ENCODE measurements around the gene PNISR. TPM values are rescaled to one million over a fixed set of nuclear protein-coding genes. Genes with fewer than 3 reads are reported as not detected.

PNISR gene
- total and polyA plus RNA-seq, 4 donors: 9.8 to 88.7 (median 48.3) TPM

DNA sequence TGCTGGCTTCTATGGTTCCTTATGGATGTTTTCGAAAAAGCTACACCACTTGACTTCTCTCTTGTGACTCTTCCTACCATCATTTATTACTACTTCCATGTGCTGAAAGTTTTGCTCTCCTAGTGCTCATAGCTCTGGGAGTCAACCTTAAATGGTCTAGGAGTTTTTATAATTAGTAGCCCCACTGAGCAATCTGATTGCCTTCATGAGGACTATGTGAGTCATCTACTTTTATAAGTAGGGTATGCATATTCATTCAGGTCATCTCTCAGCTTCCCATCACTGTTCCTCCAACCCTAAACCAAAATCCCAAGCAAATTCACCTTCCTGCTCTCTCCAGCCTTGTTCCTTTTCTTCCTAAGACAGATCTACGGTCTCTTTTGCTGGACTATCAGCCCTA lies 58.3 kb downstream of the PNISR start:
- no peak for DNase-seq (ENCODE audit: low spot score)
- H3K27me3 ChIP-seq (ENCODE audit: control insufficient read depth in 4 of 4, insufficient read depth in 4 of 4, low read length in 3 of 4): no peaks in the 10 kb centered on the region
- H3K9ac ChIP-seq (ENCODE audit: low read depth in 1 of 2, low read length in 2 of 2): no peak overlapping the region
- H3K4me3 ChIP-seq (ENCODE audit: low read depth in 1 of 3, low read length in 3 of 3): no peak overlapping the region
- H3K36me3 ChIP-seq (ENCODE audit: control insufficient read depth in 4 of 4, insufficient read depth in 3 of 4, low read depth in 1 of 4, low read length in 3 of 4): no peaks in the 10 kb centered on the region
- TF ChIP-seq GABPA (IDR thresholded peaks at IDR 0.05 in 1 of 2, conservative IDR thresholded peaks at IDR 0.05 in 1 of 2): no peak
- TF ChIP-seq, protein P1, sequence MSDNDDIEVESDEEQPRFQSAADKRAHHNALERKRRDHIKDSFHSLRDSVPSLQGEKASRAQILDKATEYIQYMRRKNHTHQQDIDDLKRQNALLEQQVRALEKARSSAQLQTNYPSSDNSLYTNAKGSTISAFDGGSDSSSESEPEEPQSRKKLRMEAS (IDR thresholded peaks at IDR 0.05): no peak
- TF ChIP-seq, protein P2, sequence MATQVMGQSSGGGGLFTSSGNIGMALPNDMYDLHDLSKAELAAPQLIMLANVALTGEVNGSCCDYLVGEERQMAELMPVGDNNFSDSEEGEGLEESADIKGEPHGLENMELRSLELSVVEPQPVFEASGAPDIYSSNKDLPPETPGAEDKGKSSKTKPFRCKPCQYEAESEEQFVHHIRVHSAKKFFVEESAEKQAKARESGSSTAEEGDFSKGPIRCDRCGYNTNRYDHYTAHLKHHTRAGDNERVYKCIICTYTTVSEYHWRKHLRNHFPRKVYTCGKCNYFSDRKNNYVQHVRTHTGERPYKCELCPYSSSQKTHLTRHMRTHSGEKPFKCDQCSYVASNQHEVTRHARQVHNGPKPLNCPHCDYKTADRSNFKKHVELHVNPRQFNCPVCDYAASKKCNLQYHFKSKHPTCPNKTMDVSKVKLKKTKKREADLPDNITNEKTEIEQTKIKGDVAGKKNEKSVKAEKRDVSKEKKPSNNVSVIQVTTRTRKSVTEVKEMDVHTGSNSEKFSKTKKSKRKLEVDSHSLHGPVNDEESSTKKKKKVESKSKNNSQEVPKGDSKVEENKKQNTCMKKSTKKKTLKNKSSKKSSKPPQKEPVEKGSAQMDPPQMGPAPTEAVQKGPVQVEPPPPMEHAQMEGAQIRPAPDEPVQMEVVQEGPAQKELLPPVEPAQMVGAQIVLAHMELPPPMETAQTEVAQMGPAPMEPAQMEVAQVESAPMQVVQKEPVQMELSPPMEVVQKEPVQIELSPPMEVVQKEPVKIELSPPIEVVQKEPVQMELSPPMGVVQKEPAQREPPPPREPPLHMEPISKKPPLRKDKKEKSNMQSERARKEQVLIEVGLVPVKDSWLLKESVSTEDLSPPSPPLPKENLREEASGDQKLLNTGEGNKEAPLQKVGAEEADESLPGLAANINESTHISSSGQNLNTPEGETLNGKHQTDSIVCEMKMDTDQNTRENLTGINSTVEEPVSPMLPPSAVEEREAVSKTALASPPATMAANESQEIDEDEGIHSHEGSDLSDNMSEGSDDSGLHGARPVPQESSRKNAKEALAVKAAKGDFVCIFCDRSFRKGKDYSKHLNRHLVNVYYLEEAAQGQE (IDR thresholded peaks at IDR 0.05): no peak
- TF ChIP-seq YY1 (IDR thresholded peaks at IDR 0.05): no peak
- TF ChIP-seq, protein P3, sequence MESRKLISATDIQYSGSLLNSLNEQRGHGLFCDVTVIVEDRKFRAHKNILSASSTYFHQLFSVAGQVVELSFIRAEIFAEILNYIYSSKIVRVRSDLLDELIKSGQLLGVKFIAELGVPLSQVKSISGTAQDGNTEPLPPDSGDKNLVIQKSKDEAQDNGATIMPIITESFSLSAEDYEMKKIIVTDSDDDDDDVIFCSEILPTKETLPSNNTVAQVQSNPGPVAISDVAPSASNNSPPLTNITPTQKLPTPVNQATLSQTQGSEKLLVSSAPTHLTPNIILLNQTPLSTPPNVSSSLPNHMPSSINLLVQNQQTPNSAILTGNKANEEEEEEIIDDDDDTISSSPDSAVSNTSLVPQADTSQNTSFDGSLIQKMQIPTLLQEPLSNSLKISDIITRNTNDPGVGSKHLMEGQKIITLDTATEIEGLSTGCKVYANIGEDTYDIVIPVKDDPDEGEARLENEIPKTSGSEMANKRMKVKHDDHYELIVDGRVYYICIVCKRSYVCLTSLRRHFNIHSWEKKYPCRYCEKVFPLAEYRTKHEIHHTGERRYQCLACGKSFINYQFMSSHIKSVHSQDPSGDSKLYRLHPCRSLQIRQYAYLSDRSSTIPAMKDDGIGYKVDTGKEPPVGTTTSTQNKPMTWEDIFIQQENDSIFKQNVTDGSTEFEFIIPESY (IDR thresholded peaks at IDR 0.05): no peak
- WGBS: 98% methylated on average over 2 of the region's 2 CpGs
- no peaks in the 10 kb centered on the region for H3K9me3 ChIP-seq (ENCODE audit: control insufficient read depth in 4 of 4, low read length in 3 of 4)
- no peak overlapping the region for H3K27ac ChIP-seq (ENCODE audit: low read depth in 1 of 2, low read length in 2 of 2)
- no peaks in the 10 kb centered on the region for H3K4me1 ChIP-seq (ENCODE audit: control insufficient read depth in 4 of 4, insufficient read depth in 4 of 4, low read length in 3 of 4)

DNA sequence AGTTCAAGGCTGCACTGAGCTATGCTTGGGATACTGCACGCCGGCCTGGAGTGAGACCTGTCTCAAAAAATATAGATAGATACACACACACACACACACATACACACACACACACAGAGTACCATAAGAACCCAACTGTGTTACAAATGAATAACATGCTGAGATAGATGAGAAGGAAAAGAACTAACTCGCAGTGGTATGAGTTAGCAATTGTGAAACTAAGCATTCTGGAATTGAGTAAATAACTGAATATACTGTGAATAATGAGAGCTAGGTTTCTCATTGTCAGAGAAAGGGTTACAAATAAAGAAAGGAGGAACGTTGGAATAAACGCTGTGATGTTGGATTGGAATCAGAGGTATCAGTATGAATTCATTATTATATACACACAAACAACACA lies 61.1 kb downstream of the PNISR start:
- Histone ChIP-seq H3K36me3 (ENCODE audit: control insufficient read depth in 4 of 4, insufficient read depth in 3 of 4, low read depth in 1 of 4, low read length in 3 of 4) (no peaks in the 10 kb centered on the region), H3K27ac (ENCODE audit: low read depth in 1 of 2, low read length in 2 of 2) (no peak overlapping the region), H3K4me1 (ENCODE audit: control insufficient read depth in 4 of 4, insufficient read depth in 4 of 4, low read length in 3 of 4) (no peaks in the 10 kb centered on the region), H3K4me3 (ENCODE audit: low read depth in 1 of 3, low read length in 3 of 3) (no peak overlapping the region), H3K27me3 (ENCODE audit: control insufficient read depth in 4 of 4, insufficient read depth in 4 of 4, low read length in 3 of 4) (no peaks in the 10 kb centered on the region), H3K9me3 (ENCODE audit: control insufficient read depth in 4 of 4, low read length in 3 of 4) (no peaks in the 10 kb centered on the region), H3K9ac (ENCODE audit: low read depth in 1 of 2, low read length in 2 of 2) (no peak overlapping the region)
- TF ChIP-seq FOXA2 (IDR thresholded peaks at IDR 0.05) (no peak), RAD21 (IDR thresholded peaks at IDR 0.05) (no peak), SP1 (IDR thresholded peaks at IDR 0.05) (no peak), EGR1 (IDR thresholded peaks at IDR 0.05; ENCODE audit: low read depth in 2 of 2) (no peak), GABPA (IDR thresholded peaks at IDR 0.05 in 1 of 2, conservative IDR thresholded peaks at IDR 0.05 in 1 of 2) (no peak), HNF4G (IDR thresholded peaks at IDR 0.05) (no peak), FOXA1 (IDR thresholded peaks at IDR 0.05) (no peak), NR2F2 (IDR thresholded peaks at IDR 0.05) (no peak), HNF4A (conservative IDR thresholded peaks at IDR 0.05) (no peak), YY1 (IDR thresholded peaks at IDR 0.05) (no peak), TAF1 (conservative IDR thresholded peaks at IDR 0.05) (no peak), RXRA (IDR thresholded peaks at IDR 0.05) (no peak), JUND (IDR thresholded peaks at IDR 0.05) (no peak)
- TF ChIP-seq, protein P3 (IDR thresholded peaks at IDR 0.05): no peak
- TF ChIP-seq, protein P4, sequence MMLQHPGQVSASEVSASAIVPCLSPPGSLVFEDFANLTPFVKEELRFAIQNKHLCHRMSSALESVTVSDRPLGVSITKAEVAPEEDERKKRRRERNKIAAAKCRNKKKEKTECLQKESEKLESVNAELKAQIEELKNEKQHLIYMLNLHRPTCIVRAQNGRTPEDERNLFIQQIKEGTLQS (IDR thresholded peaks at IDR 0.05): no peak
- TF ChIP-seq, protein P2 (IDR thresholded peaks at IDR 0.05): no peak
- TF ChIP-seq, protein P1 (IDR thresholded peaks at IDR 0.05): no peak
- TF ChIP-seq, protein P5, sequence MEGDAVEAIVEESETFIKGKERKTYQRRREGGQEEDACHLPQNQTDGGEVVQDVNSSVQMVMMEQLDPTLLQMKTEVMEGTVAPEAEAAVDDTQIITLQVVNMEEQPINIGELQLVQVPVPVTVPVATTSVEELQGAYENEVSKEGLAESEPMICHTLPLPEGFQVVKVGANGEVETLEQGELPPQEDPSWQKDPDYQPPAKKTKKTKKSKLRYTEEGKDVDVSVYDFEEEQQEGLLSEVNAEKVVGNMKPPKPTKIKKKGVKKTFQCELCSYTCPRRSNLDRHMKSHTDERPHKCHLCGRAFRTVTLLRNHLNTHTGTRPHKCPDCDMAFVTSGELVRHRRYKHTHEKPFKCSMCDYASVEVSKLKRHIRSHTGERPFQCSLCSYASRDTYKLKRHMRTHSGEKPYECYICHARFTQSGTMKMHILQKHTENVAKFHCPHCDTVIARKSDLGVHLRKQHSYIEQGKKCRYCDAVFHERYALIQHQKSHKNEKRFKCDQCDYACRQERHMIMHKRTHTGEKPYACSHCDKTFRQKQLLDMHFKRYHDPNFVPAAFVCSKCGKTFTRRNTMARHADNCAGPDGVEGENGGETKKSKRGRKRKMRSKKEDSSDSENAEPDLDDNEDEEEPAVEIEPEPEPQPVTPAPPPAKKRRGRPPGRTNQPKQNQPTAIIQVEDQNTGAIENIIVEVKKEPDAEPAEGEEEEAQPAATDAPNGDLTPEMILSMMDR (IDR thresholded peaks at IDR 0.05; ENCODE audit: low read depth, low read length, missing input control): no peak
- no peak for DNase-seq (ENCODE audit: low spot score)
- WGBS: 83% methylated on average over 5 of the region's 5 CpGs

Data from liver (tissue), 9 donors.